Muscle of leg (tissue), 11 donors: Measurements from ENCODE around the gene SLC66A1. TPM values are rescaled to one million over a fixed set of nuclear protein-coding genes. Genes with fewer than 3 reads are reported as not detected.

ENCODE experiments used
- DNase-seq: peaks from one replicate; pipeline ENCODE4 v3.0.0; 2013
- H3K27ac ChIP-seq: one replicate; pipeline ENCODE4 v1.5.1; 2013; ENCODE audit warnings: mild to moderate bottlenecking, low read length, control low read depth
- H3K27me3 ChIP-seq: one replicate; pipeline ENCODE4 v1.6.1; 2013; ENCODE audit warnings: low read length; ENCODE audit not compliant: control insufficient read depth, insufficient read depth
- H3K36me3 ChIP-seq: one replicate; pipeline ENCODE4 v1.6.1; 2013; ENCODE audit warnings: low read length; ENCODE audit not compliant: control insufficient read depth, insufficient read depth
- H3K4me1 ChIP-seq: one replicate; pipeline ENCODE4 v1.6.1; 2013; ENCODE audit warnings: low read length; ENCODE audit not compliant: control insufficient read depth, insufficient read depth
- H3K4me3 ChIP-seq: one replicate; pipeline ENCODE4 v1.5.1; 2013; ENCODE audit warnings: low read length, control low read depth
- H3K9me3 ChIP-seq: replicated peaks from 2 replicates; pipeline ENCODE4 v1.6.1; 2013; ENCODE audit warnings: low read depth, low read length; ENCODE audit not compliant: control insufficient read depth
- WGBS: methylation state at CpG from one replicate; pipeline ENCODE4 v1.1.5; 2013; ENCODE audit warnings: missing lambda C conversion rate; ENCODE audit not compliant: insufficient coverage; 5-methylcytosine and 5-hydroxymethylcytosine counted together
- polyA plus RNA-seq, 8 donors: library from polyadenylated mRNA; unstranded; fragments of 120-200 nt; gene quantifications; one replicate each; pipeline versions ENCODE4 v1.2.1 to v1.2.3, GENCODE V29; 2013; ENCODE audit warnings: inconsistent platforms in 1 of 8, low replicate concordance in 1 of 8; ENCODE audit not compliant: insufficient read length in 8 of 8, insufficient read depth in 1 of 8
- total RNA-seq: library from RNA; stranded (reverse); fragments of 120-200 nt; gene quantifications from one replicate; pipeline ENCODE4 v1.2.4, GENCODE V29; 2013

Gene SLC66A1
- total and polyA plus RNA-seq, 9 donors = 8.9 to 12.9 (median 9.7) TPM

- DNase-seq = no peak
- H3K4me1 ChIP-seq = peaks cover 19% of the 10 kb centered on the region
- WGBS = 67% methylated on average over 1 of the region's 6 CpGs
- peaks cover 36% of the 10 kb centered on the region for H3K36me3 ChIP-seq
- H3K4me3 ChIP-seq = no peak overlapping the region
- no peaks in the 10 kb centered on the region for H3K27me3 ChIP-seq
- H3K27ac ChIP-seq = peak overlapping the region; percentile 20
- H3K9me3 ChIP-seq = no peaks in the 10 kb centered on the region
These were observed 47.9 kb downstream of the SLC66A1 start for GRCh38 chr1:19360016-19360415.

- Histone ChIP-seq H3K27me3 (no peaks in the 10 kb centered on the region), H3K36me3 (peaks cover 38% of the 10 kb centered on the region), H3K27ac (peak overlapping the region; percentile 20), H3K4me3 (no peak overlapping the region), H3K4me1 (peaks cover 19% of the 10 kb centered on the region), H3K9me3 (no peaks in the 10 kb centered on the region)
- no peak for DNase-seq
- WGBS = no CpG with 5 or more reads among the region's 11 CpGs
These were observed 48.3 kb downstream of the SLC66A1 start for GRCh38 chr1:19360432-19360831.

GRCh38 chr1:19360843-19361610 is 48.9 kb downstream of the SLC66A1 start:
- H3K4me3 ChIP-seq = no peak overlapping the region
- H3K27me3 ChIP-seq = no peaks in the 10 kb centered on the region
- peak; percentile 66 for DNase-seq
- H3K9me3 ChIP-seq = no peaks in the 10 kb centered on the region
- H3K4me1 ChIP-seq = peaks cover 19% of the 10 kb centered on the region
- H3K36me3 ChIP-seq = peaks cover 32% of the 10 kb centered on the region
- whole genome bisulfite sequencing = 86% methylated on average over 14 of the region's 18 CpGs
- no peak overlapping the region for H3K27ac ChIP-seq

- H3K9me3 ChIP-seq = no peaks in the 10 kb centered on the region
- H3K27ac ChIP-seq = no peak overlapping the region
- no peaks in the 10 kb centered on the region for H3K27me3 ChIP-seq
- H3K4me3 ChIP-seq = no peak overlapping the region
- H3K4me1 ChIP-seq = peaks cover 21% of the 10 kb centered on the region
- WGBS = no CpG with 5 or more reads among the region's 8 CpGs
- no peak for DNase-seq
- H3K36me3 ChIP-seq = peaks cover 26% of the 10 kb centered on the region
These were observed 49.6 kb downstream of the SLC66A1 start for GRCh38 chr1:19361611-19362147.

DNA sequence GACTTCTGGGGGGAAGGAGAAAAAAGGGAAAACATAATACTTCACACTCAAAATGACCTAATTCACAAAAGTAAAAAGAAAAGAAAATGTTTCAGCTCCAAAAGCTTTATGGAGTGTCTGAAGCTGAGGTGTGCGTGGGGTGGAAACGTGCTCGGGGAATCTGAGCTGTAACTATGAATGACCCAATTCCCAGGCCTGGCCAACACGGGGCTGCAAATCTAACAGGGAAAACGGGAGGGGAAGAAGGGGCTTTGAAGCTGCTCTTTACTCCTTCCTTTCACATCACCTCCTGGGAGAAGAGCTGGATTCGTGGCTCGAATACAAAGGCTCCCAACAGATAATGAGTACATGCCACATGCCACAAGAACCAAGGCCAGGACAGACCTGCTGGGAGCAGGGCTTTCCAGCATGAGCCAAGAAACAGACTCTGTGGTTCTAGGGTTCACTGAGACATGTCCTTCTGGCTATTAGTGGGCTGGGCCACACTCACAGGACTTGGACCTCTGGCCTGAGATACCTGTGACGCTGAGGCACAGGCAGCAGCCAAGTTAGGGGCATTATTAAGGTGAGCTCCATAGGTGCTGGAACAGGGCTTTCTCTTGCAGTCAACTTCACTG is 51.5 kb downstream of the SLC66A1 start:
- H3K27ac ChIP-seq = no peak overlapping the region
- H3K9me3 ChIP-seq = no peaks in the 10 kb centered on the region
- peaks cover 40% of the 10 kb centered on the region for H3K4me1 ChIP-seq
- DNase-seq = no peak
- peaks cover 19% of the 10 kb centered on the region for H3K36me3 ChIP-seq
- no peaks in the 10 kb centered on the region for H3K27me3 ChIP-seq
- WGBS = 37% methylated on average over 4 of the region's 8 CpGs
- H3K4me3 ChIP-seq = no peak overlapping the region

GRCh38 chr1:19365721-19366120 is 53.6 kb downstream of the SLC66A1 start:
- 89% methylated on average over 7 of the region's 10 CpGs for WGBS
- H3K9me3 ChIP-seq = no peaks in the 10 kb centered on the region
- H3K36me3 ChIP-seq = peaks cover 15% of the 10 kb centered on the region
- H3K27ac ChIP-seq = no peak overlapping the region
- no peaks in the 10 kb centered on the region for H3K27me3 ChIP-seq
- peaks cover 49% of the 10 kb centered on the region for H3K4me1 ChIP-seq
- DNase-seq = no peak
- H3K4me3 ChIP-seq = no peak overlapping the region

DNA sequence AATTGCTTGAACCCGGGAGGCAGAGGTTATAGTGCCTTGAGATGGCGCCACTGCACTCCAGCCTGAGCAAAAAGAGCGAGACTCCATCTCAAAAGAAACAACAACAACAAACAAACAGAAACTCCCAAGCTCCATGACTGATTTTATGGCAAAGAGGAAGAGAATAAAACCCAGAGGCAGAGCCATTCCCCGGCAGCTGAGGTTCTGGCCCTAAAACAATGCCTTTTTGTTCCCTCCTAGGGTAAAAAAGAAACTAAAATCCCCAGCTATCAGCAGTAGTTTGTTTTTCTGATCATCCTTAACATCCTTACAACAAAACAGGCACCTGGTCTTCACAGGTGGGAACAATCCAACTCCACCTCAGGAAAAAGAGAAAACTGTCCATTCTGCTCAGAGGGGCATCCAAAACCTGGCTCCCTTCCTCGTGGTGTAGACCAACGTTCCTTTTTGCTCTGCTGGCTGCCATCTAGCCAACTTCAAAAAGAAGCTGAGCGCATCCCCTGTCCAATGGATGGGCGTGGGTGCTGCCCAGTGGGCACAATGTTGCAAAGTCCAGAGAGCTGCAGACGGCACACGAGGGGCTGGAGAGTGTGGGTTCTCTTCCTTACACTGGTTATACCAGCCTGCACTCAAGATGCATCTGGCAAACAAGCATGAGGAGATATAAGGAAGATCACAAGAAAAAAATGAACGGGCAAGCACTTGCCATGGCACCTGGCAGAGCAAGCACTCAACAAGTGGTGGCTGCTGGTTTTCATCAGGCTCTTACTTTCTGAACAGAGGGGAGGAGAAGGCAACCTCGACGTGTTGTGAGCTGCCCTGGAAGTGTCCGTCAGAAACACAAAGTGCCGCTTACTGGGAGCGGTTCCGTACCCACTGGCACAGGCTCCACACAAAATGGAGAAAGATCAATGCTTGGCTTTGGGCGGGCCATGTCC is 54.7 kb downstream of the SLC66A1 start:
- H3K4me1 ChIP-seq = peaks cover 53% of the 10 kb centered on the region
- H3K9me3 ChIP-seq = no peaks in the 10 kb centered on the region
- H3K36me3 ChIP-seq = peaks cover 25% of the 10 kb centered on the region
- no peak overlapping the region for H3K27ac ChIP-seq
- no peak for DNase-seq
- 83% methylated on average over 14 of the region's 18 CpGs for WGBS
- no peaks in the 10 kb centered on the region for H3K27me3 ChIP-seq
- H3K4me3 ChIP-seq = no peak overlapping the region

- Histone ChIP-seq H3K27me3 (no peaks in the 10 kb centered on the region), H3K27ac (peak overlapping the region; percentile 4), H3K36me3 (peaks cover 31% of the 10 kb centered on the region), H3K9me3 (no peaks in the 10 kb centered on the region), H3K4me3 (no peak overlapping the region), H3K4me1 (peaks cover 60% of the 10 kb centered on the region)
- 53% methylated on average over 11 of the region's 13 CpGs for WGBS
- no peak for DNase-seq
These were observed 55.5 kb downstream of the SLC66A1 start for GRCh38 chr1:19367584-19368041.

DNA sequence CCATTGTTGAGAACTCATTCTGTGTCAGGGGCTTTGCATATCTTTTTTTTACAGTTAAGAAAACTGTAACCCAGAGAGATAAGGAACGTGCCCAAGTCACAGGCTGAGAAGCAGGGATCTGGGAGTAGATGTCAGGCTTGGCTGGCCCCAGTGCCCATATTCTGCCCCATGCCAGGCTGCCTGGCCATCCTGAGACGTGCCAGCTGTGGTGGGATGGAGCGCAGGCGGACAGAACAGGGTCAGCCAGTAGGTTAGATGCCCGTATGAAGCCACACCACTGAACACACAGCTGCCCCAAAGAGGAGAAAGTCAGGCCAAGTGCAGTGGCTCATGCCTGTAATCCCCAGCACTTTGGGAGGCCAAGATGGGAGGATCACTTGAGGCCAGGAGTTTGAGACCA is 55.9 kb downstream of the SLC66A1 start:
- Histone ChIP-seq H3K4me3 (no peak overlapping the region), H3K36me3 (peaks cover 30% of the 10 kb centered on the region), H3K27ac (peak overlapping the region; percentile 4), H3K27me3 (no peaks in the 10 kb centered on the region), H3K9me3 (no peaks in the 10 kb centered on the region), H3K4me1 (peaks cover 65% of the 10 kb centered on the region)
- DNase-seq = no peak
- WGBS = 94% methylated on average over 2 of the region's 5 CpGs
